ENCODE results near the gene ESAM. TPM values are rescaled to one million over a fixed set of nuclear protein-coding genes. Genes with fewer than 3 reads are reported as not detected.
A peak's percentile ranks its signal among the peaks of the same experiment; 100 is the strongest.

Gene ESAM
- polyA plus RNA-seq, 3 donors = 0.18 to 0.74 (median 0.49) TPM

DNA sequence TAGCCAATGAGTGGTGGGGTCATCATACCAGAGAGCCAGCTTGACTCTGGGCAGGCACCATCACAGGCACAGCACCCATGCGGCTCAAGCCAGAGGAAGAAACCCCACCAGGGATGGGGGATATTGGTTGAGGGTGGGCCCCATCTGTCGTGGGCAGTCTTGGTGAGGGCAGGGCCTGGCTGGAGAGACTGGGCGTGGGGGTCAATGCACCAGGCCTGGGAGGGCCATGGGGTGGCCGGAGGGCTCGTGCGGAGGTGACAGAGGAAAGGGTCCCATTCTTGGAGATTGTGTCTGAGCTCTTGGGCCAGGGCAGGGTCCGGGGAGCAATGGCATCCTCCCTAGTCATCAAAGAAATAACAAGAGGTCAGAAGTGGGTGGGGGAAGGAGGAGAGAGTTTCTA, 8.5 kb downstream of the ESAM start:
- Mint-ChIP-seq H3K27me3 (ENCODE audit: low read depth in 3 of 3) (peaks cover 20 to 35% (median 23%) of the 10 kb centered on the region in 3 donors), H3K36me3 (peaks cover 2% of the 10 kb centered on the region in 2 donors), H3K27ac (no peak overlapping the region), H3K4me3 (no peak overlapping the region), H3K9me3 (peaks cover 0 to 3% (median 2%) of the 10 kb centered on the region in 7 donors), H3K4me1 (peaks cover 48% of the 10 kb centered on the region)
- H3K4me1 ChIP-seq (ENCODE audit: control insufficient read depth in 1 of 2, insufficient read depth in 2 of 2, low read length in 2 of 2) = peaks cover 54 to 60% of the 10 kb centered on the region in 2 donors
- H3K79me2 ChIP-seq (ENCODE audit: insufficient read depth, low read length) = no peaks in the 10 kb centered on the region
- no peak overlapping the region for H3K9ac ChIP-seq (ENCODE audit: insufficient read depth, low read length, poor library complexity, severe bottlenecking)
- H3K4me3 ChIP-seq (replicated peaks in 1 of 3; ENCODE audit: low read depth in 2 of 3, low read length in 3 of 3) = no peak overlapping the region
- H3K4me2 ChIP-seq (replicated peaks; ENCODE audit: extremely low read depth, low read length, poor library complexity, severe bottlenecking) = no peak overlapping the region
- intact Hi-C loops (cut with micrococcal nuclease) = no loop called here
- no peak overlapping the region for H2AFZ ChIP-seq (ENCODE audit: insufficient read depth, low read depth, low read length, poor library complexity, severe bottlenecking)
- H3K36me3 ChIP-seq (replicated peaks in 1 of 2; ENCODE audit: control insufficient read depth in 1 of 2, insufficient read depth in 2 of 2, low read length in 2 of 2) = no peaks in the 10 kb centered on the region
- H3K27me3 ChIP-seq (ENCODE audit: control insufficient read depth in 2 of 2, insufficient read depth in 2 of 2, low read length in 2 of 2) = peaks cover 0 to 2% of the 10 kb centered on the region in 2 donors
- no peaks in the 10 kb centered on the region for H3K9me3 ChIP-seq (replicated peaks in 1 of 2; ENCODE audit: control insufficient read depth in 1 of 2, insufficient read depth in 1 of 2, low read length in 2 of 2)
- no peak overlapping the region for H3K27ac ChIP-seq (ENCODE audit: low read depth in 1 of 2, low read length in 2 of 2)
- TF ChIP-seq, protein P1, sequence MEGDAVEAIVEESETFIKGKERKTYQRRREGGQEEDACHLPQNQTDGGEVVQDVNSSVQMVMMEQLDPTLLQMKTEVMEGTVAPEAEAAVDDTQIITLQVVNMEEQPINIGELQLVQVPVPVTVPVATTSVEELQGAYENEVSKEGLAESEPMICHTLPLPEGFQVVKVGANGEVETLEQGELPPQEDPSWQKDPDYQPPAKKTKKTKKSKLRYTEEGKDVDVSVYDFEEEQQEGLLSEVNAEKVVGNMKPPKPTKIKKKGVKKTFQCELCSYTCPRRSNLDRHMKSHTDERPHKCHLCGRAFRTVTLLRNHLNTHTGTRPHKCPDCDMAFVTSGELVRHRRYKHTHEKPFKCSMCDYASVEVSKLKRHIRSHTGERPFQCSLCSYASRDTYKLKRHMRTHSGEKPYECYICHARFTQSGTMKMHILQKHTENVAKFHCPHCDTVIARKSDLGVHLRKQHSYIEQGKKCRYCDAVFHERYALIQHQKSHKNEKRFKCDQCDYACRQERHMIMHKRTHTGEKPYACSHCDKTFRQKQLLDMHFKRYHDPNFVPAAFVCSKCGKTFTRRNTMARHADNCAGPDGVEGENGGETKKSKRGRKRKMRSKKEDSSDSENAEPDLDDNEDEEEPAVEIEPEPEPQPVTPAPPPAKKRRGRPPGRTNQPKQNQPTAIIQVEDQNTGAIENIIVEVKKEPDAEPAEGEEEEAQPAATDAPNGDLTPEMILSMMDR (IDR thresholded peaks at IDR 0.05) = no peak
- WGBS (ENCODE audit: insufficient coverage) = 99% methylated on average over 6 of the region's 7 CpGs
- H4K20me1 ChIP-seq (ENCODE audit: insufficient read depth, low read length) = peaks cover 5% of the 10 kb centered on the region
- DNase-seq = no peak

GRCh38 chr11:124753205-124753604, 8.9 kb downstream of the ESAM start:
- Mint-ChIP-seq H3K27ac (no peak overlapping the region), H3K27me3 (ENCODE audit: low read depth in 3 of 3) (peaks cover 17 to 31% (median 20%) of the 10 kb centered on the region in 3 donors), H3K4me1 (peaks cover 48% of the 10 kb centered on the region), H3K9me3 (peaks cover 0 to 2% (median 0%) of the 10 kb centered on the region in 7 donors), H3K4me3 (no peak overlapping the region), H3K36me3 (no peaks in the 10 kb centered on the region)
- TF ChIP-seq, protein P1 (IDR thresholded peaks at IDR 0.05) = no peak
- Histone ChIP-seq H3K36me3 (replicated peaks in 1 of 2; ENCODE audit: control insufficient read depth in 1 of 2, insufficient read depth in 2 of 2, low read length in 2 of 2) (no peaks in the 10 kb centered on the region), H3K4me3 (replicated peaks in 1 of 3; ENCODE audit: low read depth in 2 of 3, low read length in 3 of 3) (no peak overlapping the region), H4K20me1 (ENCODE audit: insufficient read depth, low read length) (peaks cover 5% of the 10 kb centered on the region), H3K4me2 (replicated peaks; ENCODE audit: extremely low read depth, low read length, poor library complexity, severe bottlenecking) (no peak overlapping the region), H3K4me1 (ENCODE audit: control insufficient read depth in 1 of 2, insufficient read depth in 2 of 2, low read length in 2 of 2) (peaks cover 54 to 60% of the 10 kb centered on the region in 2 donors), H3K9me3 (replicated peaks in 1 of 2; ENCODE audit: control insufficient read depth in 1 of 2, insufficient read depth in 1 of 2, low read length in 2 of 2) (no peaks in the 10 kb centered on the region), H3K9ac (ENCODE audit: insufficient read depth, low read length, poor library complexity, severe bottlenecking) (no peak overlapping the region), H3K79me2 (ENCODE audit: insufficient read depth, low read length) (no peaks in the 10 kb centered on the region), H3K27ac (ENCODE audit: low read depth in 1 of 2, low read length in 2 of 2) (no peak overlapping the region), H2AFZ (ENCODE audit: insufficient read depth, low read depth, low read length, poor library complexity, severe bottlenecking) (no peak overlapping the region), H3K27me3 (ENCODE audit: control insufficient read depth in 2 of 2, insufficient read depth in 2 of 2, low read length in 2 of 2) (no peaks in the 10 kb centered on the region)
- intact Hi-C loops (cut with micrococcal nuclease) = no loop called here
- DNase-seq = peak in 2 of 3 donors; percentile 25 to 35

All from CD14-positive monocyte (primary cell).